ENCODE results near the gene NPDC1.

NPDC1 gene

GRCh38 chr9:137070201-137070905 lies 24.4 kb upstream of the NPDC1 start, which contains the start of gene SAPCD2:
Gene SAPCD2 (minus strand): TSS chr9:137070557. CDS start chr9:137070460, 97 bp downstream.
- Histone ChIP-seq H3K4me1 (peaks cover 20% of the 10 kb centered on the region), H3K27me3 (no peaks in the 10 kb centered on the region), H3K4me3 (ENCODE audit: low read depth, low read length) (peak within 1 kb of the TSS; percentile 74), H3K36me3 (peaks cover 19% of the 10 kb centered on the region), H3K9me3 (no peaks in the 10 kb centered on the region)
- DNase-seq: peak; percentile 95
- TF ChIP-seq, protein P1, sequence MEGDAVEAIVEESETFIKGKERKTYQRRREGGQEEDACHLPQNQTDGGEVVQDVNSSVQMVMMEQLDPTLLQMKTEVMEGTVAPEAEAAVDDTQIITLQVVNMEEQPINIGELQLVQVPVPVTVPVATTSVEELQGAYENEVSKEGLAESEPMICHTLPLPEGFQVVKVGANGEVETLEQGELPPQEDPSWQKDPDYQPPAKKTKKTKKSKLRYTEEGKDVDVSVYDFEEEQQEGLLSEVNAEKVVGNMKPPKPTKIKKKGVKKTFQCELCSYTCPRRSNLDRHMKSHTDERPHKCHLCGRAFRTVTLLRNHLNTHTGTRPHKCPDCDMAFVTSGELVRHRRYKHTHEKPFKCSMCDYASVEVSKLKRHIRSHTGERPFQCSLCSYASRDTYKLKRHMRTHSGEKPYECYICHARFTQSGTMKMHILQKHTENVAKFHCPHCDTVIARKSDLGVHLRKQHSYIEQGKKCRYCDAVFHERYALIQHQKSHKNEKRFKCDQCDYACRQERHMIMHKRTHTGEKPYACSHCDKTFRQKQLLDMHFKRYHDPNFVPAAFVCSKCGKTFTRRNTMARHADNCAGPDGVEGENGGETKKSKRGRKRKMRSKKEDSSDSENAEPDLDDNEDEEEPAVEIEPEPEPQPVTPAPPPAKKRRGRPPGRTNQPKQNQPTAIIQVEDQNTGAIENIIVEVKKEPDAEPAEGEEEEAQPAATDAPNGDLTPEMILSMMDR (IDR thresholded peaks at IDR 0.05; ENCODE audit: low read depth, low read length): no peak

DNA sequence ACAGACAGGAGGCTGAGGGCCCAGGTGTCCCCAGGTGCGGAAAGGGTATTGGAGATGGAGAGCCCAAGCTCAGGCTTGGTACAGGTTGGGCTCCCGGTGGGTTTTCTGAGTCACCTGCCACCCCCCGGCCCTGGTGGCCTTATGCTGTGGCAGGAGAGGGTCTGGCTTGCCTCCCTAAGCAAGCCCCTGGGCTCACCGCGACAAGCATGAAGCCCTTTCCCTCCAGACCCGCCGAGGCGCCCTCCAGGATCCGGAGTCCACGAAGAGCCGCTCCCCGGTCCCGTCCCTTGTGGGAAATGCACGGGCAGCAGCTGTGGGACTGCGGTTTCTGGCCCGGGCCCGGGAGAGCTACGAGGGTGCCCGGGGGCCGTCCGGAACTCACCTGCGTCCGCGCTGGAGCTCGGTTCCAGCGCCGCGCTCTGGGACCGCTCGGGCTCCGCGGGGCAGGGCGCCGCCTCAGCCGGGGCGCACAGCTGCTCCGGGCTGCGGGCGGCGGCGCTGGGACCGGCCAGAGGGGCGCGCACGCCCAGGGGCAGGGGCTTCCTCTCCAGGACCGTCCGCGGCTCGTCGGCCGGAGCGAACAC lies 23.6 kb upstream of the NPDC1 start:
- Histone ChIP-seq H3K9me3 (no peaks in the 10 kb centered on the region), H3K4me3 (ENCODE audit: low read depth, low read length) (peak overlapping the region; percentile 74), H3K4me1 (peaks cover 20% of the 10 kb centered on the region), H3K27me3 (no peaks in the 10 kb centered on the region), H3K36me3 (peaks cover 27% of the 10 kb centered on the region)
- TF ChIP-seq, protein P1 (IDR thresholded peaks at IDR 0.05; ENCODE audit: low read depth, low read length): no peak
- DNase-seq: peak; percentile 33

DNA sequence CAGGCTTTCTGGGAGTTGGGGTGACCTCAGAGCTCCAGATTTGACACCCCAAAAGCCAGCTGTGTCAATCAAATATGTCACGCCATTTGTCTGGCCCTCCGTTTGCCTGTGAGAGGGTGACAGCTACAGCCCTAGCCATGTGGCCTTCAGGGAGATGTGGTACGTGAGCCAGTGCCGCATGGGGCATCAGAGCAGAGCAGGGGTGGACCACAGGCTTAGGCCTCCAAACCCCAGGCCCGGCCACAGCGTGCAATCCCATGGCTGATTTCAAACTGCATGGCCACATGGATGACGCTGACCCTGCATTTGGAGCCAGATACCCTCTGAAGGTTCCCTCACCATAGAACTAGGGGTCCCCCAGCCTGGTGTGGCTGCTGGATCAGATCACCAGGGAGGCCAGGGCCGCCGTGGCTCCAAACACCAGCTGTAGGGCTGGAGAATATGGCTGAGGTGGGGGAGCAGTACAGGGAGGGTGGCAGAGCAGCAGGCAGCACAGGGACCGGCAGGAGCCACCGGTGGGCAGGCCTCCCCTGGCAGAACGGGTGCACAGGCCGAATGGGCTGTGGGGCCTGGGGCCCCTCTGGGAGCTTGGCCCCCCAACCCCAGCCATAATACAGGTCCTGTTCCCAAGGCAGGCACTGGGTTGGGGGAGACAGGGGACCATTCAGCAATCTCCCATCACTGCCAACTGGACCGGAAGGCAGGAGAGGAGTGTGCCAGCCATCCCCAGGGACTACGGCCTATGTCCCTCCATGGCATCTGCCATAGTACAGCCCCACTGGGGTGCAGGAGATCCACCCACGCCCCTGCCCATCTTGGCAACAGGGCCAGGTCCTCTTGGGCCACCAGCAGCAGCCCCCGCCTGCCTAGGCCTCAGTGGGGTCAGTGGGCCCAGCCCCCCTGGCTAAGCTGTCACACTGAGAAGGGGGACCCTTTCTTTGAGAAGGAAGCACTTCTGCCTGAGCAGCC lies 22.8 kb upstream of the NPDC1 start:
- Histone ChIP-seq H3K27me3 (no peaks in the 10 kb centered on the region), H3K36me3 (peaks cover 35% of the 10 kb centered on the region), H3K4me3 (ENCODE audit: low read depth, low read length) (peak overlapping the region; percentile 74), H3K9me3 (no peaks in the 10 kb centered on the region), H3K4me1 (peaks cover 20% of the 10 kb centered on the region)
- TF ChIP-seq, protein P1 (IDR thresholded peaks at IDR 0.05; ENCODE audit: low read depth, low read length): no peak
- DNase-seq: peak; percentile 37

GRCh38 chr9:137067860-137068538 lies 22.0 kb upstream of the NPDC1 start:
- Histone ChIP-seq H3K27me3 (no peaks in the 10 kb centered on the region), H3K4me3 (ENCODE audit: low read depth, low read length) (peak overlapping the region; percentile 74), H3K4me1 (peaks cover 20% of the 10 kb centered on the region), H3K9me3 (no peaks in the 10 kb centered on the region), H3K36me3 (peaks cover 39% of the 10 kb centered on the region)
- peak; percentile 85 for DNase-seq
- TF ChIP-seq, protein P1 (IDR thresholded peaks at IDR 0.05; ENCODE audit: low read depth, low read length): peak; percentile 79

DNA sequence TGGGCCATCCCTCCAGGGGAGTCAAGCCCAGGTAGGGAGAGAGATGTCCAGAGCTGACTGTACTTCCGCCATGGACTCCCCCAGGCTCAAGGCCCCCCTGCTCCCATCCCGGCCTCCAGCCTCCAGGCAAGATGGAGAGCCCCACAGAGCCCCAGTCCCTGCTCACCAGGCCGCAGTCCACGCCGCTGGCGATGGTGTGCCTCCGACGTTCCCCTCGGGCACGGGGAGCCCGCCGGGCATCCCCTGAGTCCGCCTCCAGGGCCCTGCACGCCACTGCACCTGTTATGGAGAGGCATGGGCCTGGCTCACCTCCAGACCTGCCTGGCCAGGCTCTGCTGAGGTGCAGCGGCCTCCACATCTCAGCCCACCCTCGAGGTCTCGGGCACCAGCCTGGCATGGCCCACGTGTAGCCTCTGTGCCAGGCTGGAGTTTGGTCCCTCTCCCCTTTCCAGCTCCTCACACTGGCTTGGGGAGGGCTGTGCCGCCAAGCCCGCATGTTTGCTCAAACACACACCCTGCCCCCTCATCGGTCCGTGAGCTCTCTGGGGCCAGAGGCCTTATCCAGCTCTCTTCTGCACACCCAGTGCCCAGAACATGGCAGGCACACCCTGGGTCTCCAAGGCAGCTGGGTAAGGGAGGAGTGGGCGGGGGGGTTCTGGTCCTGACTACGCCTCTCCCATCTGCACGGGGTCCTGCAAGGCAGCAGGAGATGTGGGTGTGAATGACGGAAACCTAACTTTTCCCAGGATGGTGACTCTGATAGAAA lies 20.3 kb upstream of the NPDC1 start:
- Histone ChIP-seq H3K4me1 (peaks cover 12% of the 10 kb centered on the region), H3K9me3 (no peaks in the 10 kb centered on the region)
- TF ChIP-seq, protein P1 (IDR thresholded peaks at IDR 0.05; ENCODE audit: low read depth, low read length): no peak

More for the DNA sequence above, 20.3 kb upstream of the NPDC1 start:
- H3K4me3 ChIP-seq (ENCODE audit: low read depth, low read length): no peak overlapping the region
- no peaks in the 10 kb centered on the region for H3K27me3 ChIP-seq
- no peak for DNase-seq
- peaks cover 39% of the 10 kb centered on the region for H3K36me3 ChIP-seq
